ENCODE results near the gene CDK18. TPM values are rescaled to one million over a fixed set of nuclear protein-coding genes. Genes with fewer than 3 reads are reported as not detected.

The CDK18 gene
- total RNA-seq, 1 donor from 2014 or later: 0.68 TPM

- Mint-ChIP-seq H3K27me3 (ENCODE audit: low read depth) (peaks cover 20% of the 10 kb centered on the region), H3K27ac (no peak overlapping the region), H3K4me1 (ENCODE audit: low read depth) (no peaks in the 10 kb centered on the region), H3K9me3 (no peaks in the 10 kb centered on the region), H3K36me3 (ENCODE audit: low read depth) (no peaks in the 10 kb centered on the region), H3K4me3 (ENCODE audit: low read depth) (no peak overlapping the region)
- intact Hi-C loops (cut with micrococcal nuclease): no loop called here
- no peak for DNase-seq (ENCODE audit: low spot score)
Measured at GRCh38 chr1:205579711-205580110, 75.2 kb downstream of the CDK18 start.

- H3K4me3 Mint-ChIP-seq (ENCODE audit: low read depth): no peak overlapping the region
- H3K9me3 Mint-ChIP-seq: no peaks in the 10 kb centered on the region
- H3K27ac Mint-ChIP-seq: no peak overlapping the region
- no peak for DNase-seq (ENCODE audit: low spot score)
- H3K27me3 Mint-ChIP-seq (ENCODE audit: low read depth): peaks cover 20% of the 10 kb centered on the region
- no peaks in the 10 kb centered on the region for H3K4me1 Mint-ChIP-seq (ENCODE audit: low read depth)
- H3K36me3 Mint-ChIP-seq (ENCODE audit: low read depth): no peaks in the 10 kb centered on the region
- intact Hi-C loops (cut with micrococcal nuclease): no loop called here
Measured at GRCh38 chr1:205580140-205580922, 75.9 kb downstream of the CDK18 start.

GRCh38 chr1:205580923-205581180, 76.4 kb downstream of the CDK18 start:
- H3K4me1 Mint-ChIP-seq (ENCODE audit: low read depth): no peaks in the 10 kb centered on the region
- intact Hi-C loops (cut with micrococcal nuclease): no loop called here
- no peak overlapping the region for H3K27ac Mint-ChIP-seq
- no peak overlapping the region for H3K4me3 Mint-ChIP-seq (ENCODE audit: low read depth)
- peaks cover 20% of the 10 kb centered on the region for H3K27me3 Mint-ChIP-seq (ENCODE audit: low read depth)
- DNase-seq (ENCODE audit: low spot score): no peak
- no peaks in the 10 kb centered on the region for H3K9me3 Mint-ChIP-seq
- H3K36me3 Mint-ChIP-seq (ENCODE audit: low read depth): no peaks in the 10 kb centered on the region

DNA sequence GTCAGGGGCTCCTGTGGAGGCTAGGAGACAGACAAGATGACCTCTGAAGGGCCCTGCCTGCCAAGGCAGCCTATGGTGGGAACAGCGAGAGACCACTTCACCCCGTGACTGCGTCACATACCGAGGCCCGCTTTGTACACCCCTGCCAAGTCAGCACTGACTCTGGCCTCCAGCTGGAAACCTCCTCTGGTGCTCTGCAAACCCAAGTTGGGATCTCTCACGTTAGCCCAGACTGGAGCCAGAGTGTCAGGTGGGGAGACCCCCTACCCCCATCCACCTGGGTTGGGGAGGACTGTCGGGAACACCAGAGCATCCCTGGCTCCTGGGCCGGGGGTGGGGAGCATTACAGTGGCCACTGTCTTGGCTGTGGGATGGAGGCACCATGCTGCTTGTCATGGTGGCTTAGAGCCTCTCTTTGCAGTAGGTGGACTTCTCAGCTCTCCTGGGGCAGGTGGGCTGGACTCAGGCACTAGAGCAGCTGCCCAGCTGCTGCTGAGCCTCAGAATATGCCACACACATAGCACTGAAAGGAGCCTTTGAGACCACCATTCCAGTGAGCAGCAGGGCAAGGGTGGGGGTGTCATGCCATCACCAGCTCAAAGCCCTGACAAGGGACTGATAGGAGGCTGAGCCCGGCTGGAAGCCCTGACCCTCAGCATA, 77.0 kb downstream of the CDK18 start:
- Mint-ChIP-seq H3K9me3 (no peaks in the 10 kb centered on the region), H3K27ac (no peak overlapping the region), H3K27me3 (ENCODE audit: low read depth) (peaks cover 20% of the 10 kb centered on the region), H3K36me3 (ENCODE audit: low read depth) (no peaks in the 10 kb centered on the region), H3K4me3 (ENCODE audit: low read depth) (no peak overlapping the region), H3K4me1 (ENCODE audit: low read depth) (no peaks in the 10 kb centered on the region)
- DNase-seq (ENCODE audit: low spot score): no peak
- intact Hi-C loops (cut with micrococcal nuclease): no loop called here

- no peak for DNase-seq (ENCODE audit: low spot score)
- Mint-ChIP-seq H3K4me1 (ENCODE audit: low read depth) (no peaks in the 10 kb centered on the region), H3K27ac (no peak overlapping the region), H3K4me3 (ENCODE audit: low read depth) (no peak overlapping the region), H3K9me3 (no peaks in the 10 kb centered on the region), H3K27me3 (ENCODE audit: low read depth) (peaks cover 16% of the 10 kb centered on the region), H3K36me3 (ENCODE audit: low read depth) (no peaks in the 10 kb centered on the region)
- intact Hi-C loops (cut with micrococcal nuclease): no loop called here
Measured at GRCh38 chr1:205582046-205582445, 77.6 kb downstream of the CDK18 start.

Other genes with a start within 250 kb of the CDK18 start
- 0.41 and 0.44 TPM in 2 replicates for gene NUAK2, start 182.9 kb upstream of the CDK18 start, total RNA-seq
- not detected in 2 replicates for gene KLHDC8A, start 147.7 kb upstream of the CDK18 start, total RNA-seq
- 0.48 TPM in 1 of 2 replicates, not detected in the other for gene LEMD1, start 82.6 kb upstream of the CDK18 start, total RNA-seq
- not detected in 2 replicates for gene BLACAT1, start 48.6 kb upstream of the CDK18 start, total RNA-seq
- 68.8 and 80.3 TPM in 2 replicates for gene ELK4, start 127.3 kb downstream of the CDK18 start, total RNA-seq
- gene SLC45A3, start 175.8 kb downstream of the CDK18 start, total RNA-seq: 1.5 and 2.0 TPM in 2 replicates
- gene NUCKS1, start 245.5 kb downstream of the CDK18 start, total RNA-seq: 176 and 180 TPM in 2 replicates